ENCODE measurements around the gene GPI.
A peak's percentile ranks its signal among the peaks of the same experiment; 100 is the strongest.

The GPI gene

GRCh38 chr19:34336781-34337271 is 28.2 kb upstream of the GPI start:
- DNase-seq (ENCODE audit: insufficient read length, low spot score) (no peak), FAIRE-seq (peak; percentile 40)
- TF ChIP-seq TAF1 (IDR thresholded peaks at IDR 0.05; ENCODE audit: low read depth, low read length) (no peak), POLR2A (IDR thresholded peaks at IDR 0.05; ENCODE audit: low read depth, low read length) (no peak), POU2F2 (IDR thresholded peaks at IDR 0.05; ENCODE audit: low read depth, low read length) (no peak), SPI1 (IDR thresholded peaks at IDR 0.05; ENCODE audit: low read depth, low read length) (no peak), POLR2AphosphoS5 (IDR thresholded peaks at IDR 0.05; ENCODE audit: low read depth, low read length) (no peak), PAX5 (IDR thresholded peaks at IDR 0.05; ENCODE audit: insufficient read depth, low read length, severe bottlenecking) (no peak)

GRCh38 chr19:34337739-34338138 is 27.3 kb upstream of the GPI start:
- TF ChIP-seq POLR2A (IDR thresholded peaks at IDR 0.05; ENCODE audit: low read depth, low read length) (no peak), PAX5 (IDR thresholded peaks at IDR 0.05; ENCODE audit: insufficient read depth, low read length, severe bottlenecking) (no peak), POLR2AphosphoS5 (IDR thresholded peaks at IDR 0.05; ENCODE audit: low read depth, low read length) (no peak), POU2F2 (IDR thresholded peaks at IDR 0.05; ENCODE audit: low read depth, low read length) (no peak), TAF1 (IDR thresholded peaks at IDR 0.05; ENCODE audit: low read depth, low read length) (no peak), SPI1 (IDR thresholded peaks at IDR 0.05; ENCODE audit: low read depth, low read length) (no peak)
- no peak for FAIRE-seq
- no peak for DNase-seq (ENCODE audit: insufficient read length, low spot score)

GRCh38 chr19:34341935-34342680 is 22.9 kb upstream of the GPI start:
- FAIRE-seq (no peak), DNase-seq (ENCODE audit: insufficient read length, low spot score) (no peak)
- TF ChIP-seq TAF1 (IDR thresholded peaks at IDR 0.05; ENCODE audit: low read depth, low read length): no peak
- TF ChIP-seq POLR2AphosphoS5 (IDR thresholded peaks at IDR 0.05; ENCODE audit: low read depth, low read length): no peak
- TF ChIP-seq POU2F2 (IDR thresholded peaks at IDR 0.05; ENCODE audit: low read depth, low read length): no peak
- TF ChIP-seq SPI1 (IDR thresholded peaks at IDR 0.05; ENCODE audit: low read depth, low read length): no peak
- no peak for TF ChIP-seq POLR2A (IDR thresholded peaks at IDR 0.05; ENCODE audit: low read depth, low read length)
- TF ChIP-seq PAX5 (IDR thresholded peaks at IDR 0.05; ENCODE audit: insufficient read depth, low read length, severe bottlenecking): no peak

- DNase-seq (ENCODE audit: insufficient read length, low spot score) (no peak), FAIRE-seq (no peak)
- no peak for TF ChIP-seq POLR2AphosphoS5 (IDR thresholded peaks at IDR 0.05; ENCODE audit: low read depth, low read length)
- no peak for TF ChIP-seq POU2F2 (IDR thresholded peaks at IDR 0.05; ENCODE audit: low read depth, low read length)
- no peak for TF ChIP-seq TAF1 (IDR thresholded peaks at IDR 0.05; ENCODE audit: low read depth, low read length)
- TF ChIP-seq POLR2A (IDR thresholded peaks at IDR 0.05; ENCODE audit: low read depth, low read length): no peak
- no peak for TF ChIP-seq SPI1 (IDR thresholded peaks at IDR 0.05; ENCODE audit: low read depth, low read length)
- TF ChIP-seq PAX5 (IDR thresholded peaks at IDR 0.05; ENCODE audit: insufficient read depth, low read length, severe bottlenecking): no peak
Observed at GRCh38 chr19:34343751-34344150, 21.2 kb upstream of the GPI start.

- FAIRE-seq (peak; percentile 96), DNase-seq (ENCODE audit: insufficient read length, low spot score) (peak; percentile 73)
- TF ChIP-seq POLR2AphosphoS5 (IDR thresholded peaks at IDR 0.05; ENCODE audit: low read depth, low read length) (no peak), PAX5 (IDR thresholded peaks at IDR 0.05; ENCODE audit: insufficient read depth, low read length, severe bottlenecking) (no peak), TAF1 (IDR thresholded peaks at IDR 0.05; ENCODE audit: low read depth, low read length) (no peak), SPI1 (IDR thresholded peaks at IDR 0.05; ENCODE audit: low read depth, low read length) (no peak), POLR2A (IDR thresholded peaks at IDR 0.05; ENCODE audit: low read depth, low read length) (no peak), POU2F2 (IDR thresholded peaks at IDR 0.05; ENCODE audit: low read depth, low read length) (no peak)
Observed at GRCh38 chr19:34345947-34346351, 19.0 kb upstream of the GPI start.

GRCh38 chr19:34347561-34348165 is 17.3 kb upstream of the GPI start:
- DNase-seq (ENCODE audit: insufficient read length, low spot score) (no peak), FAIRE-seq (no peak)
- TF ChIP-seq POLR2A (IDR thresholded peaks at IDR 0.05; ENCODE audit: low read depth, low read length) (no peak), POLR2AphosphoS5 (IDR thresholded peaks at IDR 0.05; ENCODE audit: low read depth, low read length) (no peak), POU2F2 (IDR thresholded peaks at IDR 0.05; ENCODE audit: low read depth, low read length) (no peak), PAX5 (IDR thresholded peaks at IDR 0.05; ENCODE audit: insufficient read depth, low read length, severe bottlenecking) (no peak), SPI1 (IDR thresholded peaks at IDR 0.05; ENCODE audit: low read depth, low read length) (no peak), TAF1 (IDR thresholded peaks at IDR 0.05; ENCODE audit: low read depth, low read length) (no peak)

DNA sequence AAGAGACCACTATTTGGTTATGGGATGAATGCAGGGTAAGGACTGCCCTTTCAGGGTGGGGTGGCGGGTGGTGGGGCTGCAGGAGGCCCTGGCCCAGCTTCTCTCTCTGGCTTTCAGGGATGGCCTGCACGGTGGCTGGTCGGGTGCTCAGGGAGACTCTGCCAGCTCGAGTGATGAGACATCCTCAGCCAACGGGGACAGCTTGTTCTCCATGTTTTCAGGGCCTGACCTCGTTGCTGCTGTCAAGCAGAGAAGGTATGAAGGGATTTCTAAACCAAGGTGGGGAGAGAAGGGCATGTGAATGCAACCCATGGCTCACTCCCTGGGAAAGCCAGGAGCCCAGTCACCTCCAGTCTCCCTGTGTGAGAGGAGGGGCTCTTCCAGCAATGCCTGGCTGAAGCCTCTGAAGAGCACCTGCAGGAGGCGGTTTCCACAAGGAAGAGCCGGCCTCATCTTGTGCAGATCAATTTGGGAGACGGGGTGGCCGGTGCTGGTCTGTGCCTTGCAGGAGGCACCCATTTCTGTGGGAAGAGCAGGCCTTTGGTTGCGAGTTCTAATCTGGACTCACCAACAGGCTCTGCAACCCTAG is 16.0 kb upstream of the GPI start:
- DNase-seq (ENCODE audit: insufficient read length, low spot score) (no peak), FAIRE-seq (no peak)
- TF ChIP-seq PAX5 (IDR thresholded peaks at IDR 0.05; ENCODE audit: insufficient read depth, low read length, severe bottlenecking): no peak
- no peak for TF ChIP-seq POLR2AphosphoS5 (IDR thresholded peaks at IDR 0.05; ENCODE audit: low read depth, low read length)
- TF ChIP-seq SPI1 (IDR thresholded peaks at IDR 0.05; ENCODE audit: low read depth, low read length): no peak
- no peak for TF ChIP-seq TAF1 (IDR thresholded peaks at IDR 0.05; ENCODE audit: low read depth, low read length)
- no peak for TF ChIP-seq POU2F2 (IDR thresholded peaks at IDR 0.05; ENCODE audit: low read depth, low read length)
- no peak for TF ChIP-seq POLR2A (IDR thresholded peaks at IDR 0.05; ENCODE audit: low read depth, low read length)

DNA sequence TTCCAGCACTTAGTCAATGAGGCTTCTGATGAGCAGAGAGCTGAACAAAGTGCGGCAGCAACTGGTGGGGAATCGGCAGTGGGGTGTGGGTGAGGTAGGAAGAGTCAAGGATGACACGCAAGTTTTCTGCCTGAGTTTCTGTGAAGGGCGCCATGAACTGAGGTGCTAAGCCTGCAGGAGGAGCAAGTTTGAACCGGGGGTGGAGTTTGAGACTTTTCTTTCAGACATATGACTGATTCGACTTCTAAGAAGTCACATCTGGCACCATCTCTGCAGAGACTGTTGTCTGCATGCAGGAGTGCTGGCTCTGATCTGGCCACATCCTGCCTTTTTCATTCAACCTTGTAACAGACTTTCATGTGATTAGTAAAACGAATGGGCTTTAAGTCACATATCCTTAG is 14.8 kb upstream of the GPI start:
- TF ChIP-seq POU2F2 (IDR thresholded peaks at IDR 0.05; ENCODE audit: low read depth, low read length) (no peak), TAF1 (IDR thresholded peaks at IDR 0.05; ENCODE audit: low read depth, low read length) (no peak), POLR2A (IDR thresholded peaks at IDR 0.05; ENCODE audit: low read depth, low read length) (no peak), SPI1 (IDR thresholded peaks at IDR 0.05; ENCODE audit: low read depth, low read length) (no peak), PAX5 (IDR thresholded peaks at IDR 0.05; ENCODE audit: insufficient read depth, low read length, severe bottlenecking) (no peak)
- FAIRE-seq: peak; percentile 31
- DNase-seq (ENCODE audit: insufficient read length, low spot score): peak; percentile 35

GRCh38 chr19:34351382-34351826 is 13.6 kb upstream of the GPI start:
- no peak for FAIRE-seq
- DNase-seq (ENCODE audit: insufficient read length, low spot score): no peak
- TF ChIP-seq POLR2A (IDR thresholded peaks at IDR 0.05; ENCODE audit: low read depth, low read length) (no peak), TAF1 (IDR thresholded peaks at IDR 0.05; ENCODE audit: low read depth, low read length) (no peak), PAX5 (IDR thresholded peaks at IDR 0.05; ENCODE audit: insufficient read depth, low read length, severe bottlenecking) (no peak), POLR2AphosphoS5 (IDR thresholded peaks at IDR 0.05; ENCODE audit: low read depth, low read length) (no peak), POU2F2 (IDR thresholded peaks at IDR 0.05; ENCODE audit: low read depth, low read length) (no peak), SPI1 (IDR thresholded peaks at IDR 0.05; ENCODE audit: low read depth, low read length) (no peak)

All from GM12891 (cell line).